K562 (cell line): ENCODE data around the gene NUDT14. TPM values are rescaled to one million over a fixed set of nuclear protein-coding genes. Genes with fewer than 3 reads are reported as not detected.

Experiments
- CBX3 ChIP-seq, 2 experiments: IDR thresholded peaks; 1 replicate in 1 of 2; 2 replicates in 1 of 2; pipeline ENCODE4 v1.6.1; 2012; ENCODE audit warnings: inconsistent platforms in 2 of 2, low read length in 2 of 2, borderline replicate concordance in 1 of 2, control low read depth in 1 of 2
- DLX4 ChIP-seq: fragments of 250-450 bp; sonication (Bioruptor Pico); IDR thresholded peaks from 2 replicates; pipeline ENCODE4 v1.6.1; 2021; ENCODE audit warnings: mild to moderate bottlenecking
- NCOA6 ChIP-seq: fragments of 450-650 bp; IDR thresholded peaks from 2 replicates; pipeline ENCODE4 v1.6.1; 2017; ENCODE audit warnings: mild to moderate bottlenecking
- NFE2 ChIP-seq: IDR thresholded peaks from 2 replicates; pipeline ENCODE4 v1.6.1; 2014; ENCODE audit warnings: antibody characterized with exemption, low read depth
- POLR2G ChIP-seq: fragments of 200-400 bp; formaldehyde crosslinking; IDR thresholded peaks from 2 replicates; pipeline ENCODE4 v1.6.1; 2017; ENCODE audit warnings: low read depth, mild to moderate bottlenecking, antibody characterized with exemption, low read length, moderate library complexity
- POLR3G ChIP-seq: IDR thresholded peaks from 2 replicates; pipeline ENCODE4 v1.6.1; 2011; ENCODE audit not compliant: insufficient read length, insufficient replicate concordance; ENCODE audit errors: extremely low read depth
- RAD21 ChIP-seq, 2 experiments: fragments of 250-450 bp in 1 of 2; fragments of 450-650 bp in 1 of 2; sonication (Bioruptor Pico) in 1 of 2; formaldehyde crosslinking in 1 of 2; IDR thresholded peaks in 1 of 2; conservative IDR thresholded peaks in 1 of 2; 2 replicates each; pipeline versions ENCODE4 v1.4.0 to v1.8.0; 2020 to 2022; ENCODE audit warnings: mild to moderate bottlenecking in 2 of 2, moderate library complexity in 1 of 2
- RBFOX2 ChIP-seq: fragments of 200-400 bp; formaldehyde crosslinking; IDR thresholded peaks from 2 replicates; pipeline ENCODE4 v1.6.1; 2017; ENCODE audit warnings: low read depth, mild to moderate bottlenecking, low read length, moderate library complexity
- RFX7 ChIP-seq: fragments of 250-450 bp; sonication (Bioruptor Pico); IDR thresholded peaks from 2 replicates; pipeline ENCODE4 v1.5.1; 2021; ENCODE audit warnings: mild to moderate bottlenecking
- SRSF1 ChIP-seq: fragments of 200-400 bp; formaldehyde crosslinking; IDR thresholded peaks from 2 replicates; pipeline ENCODE4 v1.6.1; 2017; ENCODE audit warnings: mild to moderate bottlenecking, low read depth, low read length, moderate library complexity
- TRIM28 ChIP-seq: fragments of 450-650 bp; IDR thresholded peaks from 2 replicates; pipeline ENCODE4 v1.6.1; 2017
- ZNF408 ChIP-seq: fragments of 250-450 bp; sonication (Bioruptor Pico); IDR thresholded peaks from 2 replicates; pipeline ENCODE4 v1.4.0; 2020; ENCODE audit warnings: low read depth, mild to moderate bottlenecking, moderate library complexity
- ZNF551 ChIP-seq: fragments of 250-450 bp; sonication (Bioruptor Pico); IDR thresholded peaks from 2 replicates; pipeline ENCODE4 v1.5.0; 2021; ENCODE audit warnings: mild to moderate bottlenecking, moderate library complexity
- ZNF561 ChIP-seq: fragments of 450-650 bp; formaldehyde crosslinking; conservative IDR thresholded peaks from 2 replicates; pipeline ENCODE4 v1.4.0; 2020; ENCODE audit warnings: mild to moderate bottlenecking, moderate library complexity
- ZNF696 ChIP-seq: fragments of 250-450 bp; sonication (Bioruptor Pico); conservative IDR thresholded peaks from 2 replicates; pipeline ENCODE4 v1.4.0; 2020; ENCODE audit warnings: mild to moderate bottlenecking, moderate library complexity
- ZNF780A ChIP-seq: fragments of 250-450 bp; sonication (Bioruptor Pico); IDR thresholded peaks from 2 replicates; pipeline ENCODE4 v1.5.0; 2021; ENCODE audit warnings: mild to moderate bottlenecking
- polyA plus RNA-seq, 8 experiments: library from polyadenylated mRNA; depleted of rRNA in 4 of 8; stranded (reverse) in 5 of 8; unstranded in 3 of 8; fragments of >200 nt; fragmentation: Nextera tagmentation in 2 of 8; fragmentation: Illumina TruSeq in 1 of 8; extraction: Ambion mirVana in 2 of 8; extraction: Trizol in 1 of 8; gene quantifications; 2 replicates each; pipeline versions ENCODE4 v1.2.1 to v1.2.3, GENCODE V29; 2011 to 2014; ENCODE audit warnings: inconsistent platforms in 1 of 8, missing spikeins in 1 of 8
- total RNA-seq, 7 experiments: library from RNA; depleted of rRNA in 6 of 7; stranded (reverse); fragments of >200 nt in 6 of 7; fragmentation: Illumina TruSeq in 2 of 7; extraction: Trizol in 2 of 7; gene quantifications; 2 replicates each; pipeline versions ENCODE4 v1.2.1 to v1.2.3, GENCODE V29; 2011 to 2021; ENCODE audit warnings: low replicate concordance in 1 of 7
- TF ChIP-seq, protein P1 (sequence below): sonication (generic); formaldehyde crosslinking; IDR thresholded peaks from 2 replicates; pipeline ENCODE4 v1.9.0; 2022; ENCODE audit warnings: mild to moderate bottlenecking, missing genetic modification reagents
- TF ChIP-seq, protein P2 (sequence below): fragments of 250-450 bp; sonication (Bioruptor Pico); IDR thresholded peaks from 2 replicates; pipeline ENCODE4 v1.5.1; 2021; ENCODE audit warnings: mild to moderate bottlenecking
- TF ChIP-seq, protein P3 (sequence below): sonication (generic); formaldehyde crosslinking; IDR thresholded peaks from 2 replicates; pipeline ENCODE4 v1.8.0; 2022; ENCODE audit warnings: missing genetic modification reagents, mild to moderate bottlenecking, moderate library complexity, borderline replicate concordance
- TF ChIP-seq, protein P4 (sequence below): fragments of 200-800 bp; sonication (Bioruptor generic); IDR thresholded peaks from 2 replicates; pipeline ENCODE4 v1.6.1; 2017; ENCODE audit warnings: missing genetic modification characterization, missing compliant biosample characterization
- TF ChIP-seq, protein P5 (sequence below), 2 experiments: fragments of 450-650 bp; IDR thresholded peaks; 2 replicates each; pipeline ENCODE4 v1.6.1; 2016

Gene NUDT14
- total and polyA plus RNA-seq, 9 of the 15 experiments (the other 6 are each of a cell fraction or from before 2014, with no cell fraction given) = 0.14 to 16.3 (median 8.2) TPM

DNA sequence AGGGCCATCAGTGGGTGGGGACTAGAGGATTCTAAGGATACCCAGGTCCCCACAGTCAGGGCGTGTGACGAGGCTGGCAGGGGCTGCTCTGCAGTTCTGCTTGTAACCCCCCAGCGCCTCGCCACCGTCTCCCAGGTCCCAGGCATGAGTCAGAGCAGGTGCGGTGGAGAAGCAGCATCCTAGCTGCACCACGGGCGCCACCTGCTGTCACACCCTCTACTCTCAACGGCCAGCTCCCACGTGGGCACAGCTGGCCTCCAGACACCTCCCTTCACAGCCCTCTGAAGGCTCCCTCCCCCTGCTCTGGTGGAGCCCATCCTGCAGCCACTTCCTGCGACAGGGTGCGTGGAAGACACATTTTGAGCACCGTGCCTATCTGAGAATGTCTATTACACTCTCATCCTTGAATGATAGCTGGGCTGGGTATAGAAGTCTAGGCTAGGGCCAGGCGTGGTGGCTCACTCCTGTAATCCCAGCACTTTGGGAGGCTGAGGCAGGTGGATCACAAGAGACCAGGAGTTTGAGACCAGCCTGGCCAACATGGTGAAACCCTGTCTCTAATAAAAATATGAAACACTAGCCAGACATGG lies 6.9 kb upstream of the NUDT14 start (continued):
- TF ChIP-seq CBX3 (IDR thresholded peaks at IDR 0.05; ENCODE audit: borderline replicate concordance in 1 of 2, low read length in 2 of 2) (peak in 1 of 2 experiments; percentile 71; a peak in 2 of 3 replicates), RFX7 (CRISPR knock-in tag) (no peak), TRIM28 (0 out of 2 replicates have a peak, but pooled peaks have one; percentile 59), DLX4 (CRISPR knock-in tag) (no peak), NFE2 (no peak), RBFOX2 (no peak), ZNF408 (CRISPR knock-in tag) (no peak), ZNF551 (CRISPR knock-in tag) (no peak), ZNF561 (CRISPR knock-in tag) (no peak), POLR2G (no peak), POLR3G (no peak), NCOA6 (no peak), ZNF696 (CRISPR knock-in tag) (no peak), RAD21 (CRISPR knock-in tag; conservative IDR thresholded peaks at IDR 0.05 in 1 of 2, IDR thresholded peaks at IDR 0.05 in 1 of 2) (peak in 1 of 2 experiments; percentile 25; a peak in 2 of 4 replicates), SRSF1 (no peak), ZNF780A (CRISPR knock-in tag) (no peak)
- TF ChIP-seq, protein P1, sequence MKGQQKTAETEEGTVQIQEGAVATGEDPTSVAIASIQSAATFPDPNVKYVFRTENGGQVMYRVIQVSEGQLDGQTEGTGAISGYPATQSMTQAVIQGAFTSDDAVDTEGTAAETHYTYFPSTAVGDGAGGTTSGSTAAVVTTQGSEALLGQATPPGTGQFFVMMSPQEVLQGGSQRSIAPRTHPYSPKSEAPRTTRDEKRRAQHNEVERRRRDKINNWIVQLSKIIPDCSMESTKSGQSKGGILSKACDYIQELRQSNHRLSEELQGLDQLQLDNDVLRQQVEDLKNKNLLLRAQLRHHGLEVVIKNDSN (CRISPR knock-in tag) = no peak
- TF ChIP-seq, protein P2, sequence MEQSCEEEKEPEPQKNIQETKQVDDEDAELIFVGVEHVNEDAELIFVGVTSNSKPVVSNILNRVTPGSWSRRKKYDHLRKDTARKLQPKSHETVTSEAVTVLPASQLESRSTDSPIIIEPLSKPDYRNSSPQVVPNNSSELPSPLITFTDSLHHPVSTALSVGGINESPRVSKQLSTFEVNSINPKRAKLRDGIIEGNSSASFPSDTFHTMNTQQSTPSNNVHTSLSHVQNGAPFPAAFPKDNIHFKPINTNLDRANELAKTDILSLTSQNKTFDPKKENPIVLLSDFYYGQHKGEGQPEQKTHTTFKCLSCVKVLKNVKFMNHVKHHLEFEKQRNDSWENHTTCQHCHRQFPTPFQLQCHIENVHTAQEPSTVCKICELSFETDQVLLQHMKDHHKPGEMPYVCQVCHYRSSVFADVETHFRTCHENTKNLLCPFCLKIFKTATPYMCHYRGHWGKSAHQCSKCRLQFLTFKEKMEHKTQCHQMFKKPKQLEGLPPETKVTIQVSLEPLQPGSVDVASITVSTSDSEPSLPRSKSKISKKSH (CRISPR knock-in tag) = no peak
- TF ChIP-seq, protein P3, sequence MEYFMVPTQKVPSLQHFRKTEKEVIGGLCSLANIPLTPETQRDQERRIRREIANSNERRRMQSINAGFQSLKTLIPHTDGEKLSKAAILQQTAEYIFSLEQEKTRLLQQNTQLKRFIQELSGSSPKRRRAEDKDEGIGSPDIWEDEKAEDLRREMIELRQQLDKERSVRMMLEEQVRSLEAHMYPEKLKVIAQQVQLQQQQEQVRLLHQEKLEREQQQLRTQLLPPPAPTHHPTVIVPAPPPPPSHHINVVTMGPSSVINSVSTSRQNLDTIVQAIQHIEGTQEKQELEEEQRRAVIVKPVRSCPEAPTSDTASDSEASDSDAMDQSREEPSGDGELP = 0 out of 2 replicates have a peak, but pooled peaks have one; percentile 34
- TF ChIP-seq, protein P4, sequence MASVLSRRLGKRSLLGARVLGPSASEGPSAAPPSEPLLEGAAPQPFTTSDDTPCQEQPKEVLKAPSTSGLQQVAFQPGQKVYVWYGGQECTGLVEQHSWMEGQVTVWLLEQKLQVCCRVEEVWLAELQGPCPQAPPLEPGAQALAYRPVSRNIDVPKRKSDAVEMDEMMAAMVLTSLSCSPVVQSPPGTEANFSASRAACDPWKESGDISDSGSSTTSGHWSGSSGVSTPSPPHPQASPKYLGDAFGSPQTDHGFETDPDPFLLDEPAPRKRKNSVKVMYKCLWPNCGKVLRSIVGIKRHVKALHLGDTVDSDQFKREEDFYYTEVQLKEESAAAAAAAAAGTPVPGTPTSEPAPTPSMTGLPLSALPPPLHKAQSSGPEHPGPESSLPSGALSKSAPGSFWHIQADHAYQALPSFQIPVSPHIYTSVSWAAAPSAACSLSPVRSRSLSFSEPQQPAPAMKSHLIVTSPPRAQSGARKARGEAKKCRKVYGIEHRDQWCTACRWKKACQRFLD (CRISPR knock-in tag) = no peak
- TF ChIP-seq, protein P5, sequence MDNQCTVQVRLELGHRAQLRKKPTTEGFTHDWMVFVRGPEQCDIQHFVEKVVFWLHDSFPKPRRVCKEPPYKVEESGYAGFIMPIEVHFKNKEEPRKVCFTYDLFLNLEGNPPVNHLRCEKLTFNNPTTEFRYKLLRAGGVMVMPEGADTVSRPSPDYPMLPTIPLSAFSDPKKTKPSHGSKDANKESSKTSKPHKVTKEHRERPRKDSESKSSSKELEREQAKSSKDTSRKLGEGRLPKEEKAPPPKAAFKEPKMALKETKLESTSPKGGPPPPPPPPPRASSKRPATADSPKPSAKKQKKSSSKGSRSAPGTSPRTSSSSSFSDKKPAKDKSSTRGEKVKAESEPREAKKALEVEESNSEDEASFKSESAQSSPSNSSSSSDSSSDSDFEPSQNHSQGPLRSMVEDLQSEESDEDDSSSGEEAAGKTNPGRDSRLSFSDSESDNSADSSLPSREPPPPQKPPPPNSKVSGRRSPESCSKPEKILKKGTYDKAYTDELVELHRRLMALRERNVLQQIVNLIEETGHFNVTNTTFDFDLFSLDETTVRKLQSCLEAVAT (IDR thresholded peaks at IDR 0.05) = no peak
